SK-N-SH (cell line): Measurements from ENCODE around the gene CABLES2.

Experiments
- EZH2phosphoT487 ChIP-seq: fragments of 200-600 bp; sonication (generic); IDR thresholded peaks from 2 replicates; pipeline ENCODE4 v1.6.1; 2017; ENCODE audit warnings: low read depth, mixed run types, mild to moderate bottlenecking, antibody characterized with exemption, moderate library complexity, borderline replicate concordance
- FOXM1 ChIP-seq: IDR thresholded peaks from 2 replicates; pipeline ENCODE4 v1.4.0; 2012; ENCODE audit warnings: low read depth, mild to moderate bottlenecking
- SIN3A ChIP-seq: IDR thresholded peaks from 2 replicates; pipeline ENCODE4 v1.6.1; 2012; ENCODE audit warnings: low read depth, mild to moderate bottlenecking, low read length, moderate library complexity, borderline replicate concordance
- SMC3 ChIP-seq: IDR thresholded peaks from 2 replicates; pipeline ENCODE4 v1.6.1; 2012; ENCODE audit warnings: low read depth, low read length, improper control_type of control experiment
- YY1 ChIP-seq: IDR thresholded peaks from 2 replicates; pipeline ENCODE4 v1.4.0; 2012; ENCODE audit warnings: low read depth, mild to moderate bottlenecking
- TF ChIP-seq, protein P1 (sequence below): IDR thresholded peaks from 2 replicates; pipeline ENCODE4 v1.4.0; 2012; ENCODE audit warnings: low read depth
- TF ChIP-seq, protein P2 (sequence below): fragments of 200-600 bp; sonication (generic); IDR thresholded peaks from 2 replicates; pipeline ENCODE4 v1.6.1; 2017; ENCODE audit warnings: antibody characterized with exemption, mild to moderate bottlenecking, moderate library complexity

DNA sequence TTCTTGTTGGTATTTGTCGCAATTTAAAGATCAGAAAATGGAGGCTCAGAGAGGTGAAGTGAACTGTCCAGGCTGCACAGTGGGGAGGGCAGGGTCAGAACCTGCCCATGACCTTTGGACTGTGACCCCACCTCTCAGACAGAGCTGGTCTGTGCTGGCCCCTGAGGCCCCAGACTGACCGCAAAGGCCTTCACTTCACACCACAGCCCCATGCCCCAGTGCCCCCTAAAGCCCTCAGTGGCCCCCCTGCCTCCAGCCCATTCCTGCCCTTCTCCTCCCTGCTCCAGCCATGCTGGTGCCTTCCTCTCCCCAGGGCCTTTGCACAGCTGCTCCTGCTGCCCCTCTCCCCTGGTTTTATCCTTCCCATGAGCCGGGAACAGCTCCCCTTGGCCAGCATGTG, 29.6 kb upstream of the CABLES2 start:
- TF ChIP-seq, protein P1, sequence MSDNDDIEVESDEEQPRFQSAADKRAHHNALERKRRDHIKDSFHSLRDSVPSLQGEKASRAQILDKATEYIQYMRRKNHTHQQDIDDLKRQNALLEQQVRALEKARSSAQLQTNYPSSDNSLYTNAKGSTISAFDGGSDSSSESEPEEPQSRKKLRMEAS, result no peak
- TF ChIP-seq YY1, result no peak
- TF ChIP-seq, protein P2, sequence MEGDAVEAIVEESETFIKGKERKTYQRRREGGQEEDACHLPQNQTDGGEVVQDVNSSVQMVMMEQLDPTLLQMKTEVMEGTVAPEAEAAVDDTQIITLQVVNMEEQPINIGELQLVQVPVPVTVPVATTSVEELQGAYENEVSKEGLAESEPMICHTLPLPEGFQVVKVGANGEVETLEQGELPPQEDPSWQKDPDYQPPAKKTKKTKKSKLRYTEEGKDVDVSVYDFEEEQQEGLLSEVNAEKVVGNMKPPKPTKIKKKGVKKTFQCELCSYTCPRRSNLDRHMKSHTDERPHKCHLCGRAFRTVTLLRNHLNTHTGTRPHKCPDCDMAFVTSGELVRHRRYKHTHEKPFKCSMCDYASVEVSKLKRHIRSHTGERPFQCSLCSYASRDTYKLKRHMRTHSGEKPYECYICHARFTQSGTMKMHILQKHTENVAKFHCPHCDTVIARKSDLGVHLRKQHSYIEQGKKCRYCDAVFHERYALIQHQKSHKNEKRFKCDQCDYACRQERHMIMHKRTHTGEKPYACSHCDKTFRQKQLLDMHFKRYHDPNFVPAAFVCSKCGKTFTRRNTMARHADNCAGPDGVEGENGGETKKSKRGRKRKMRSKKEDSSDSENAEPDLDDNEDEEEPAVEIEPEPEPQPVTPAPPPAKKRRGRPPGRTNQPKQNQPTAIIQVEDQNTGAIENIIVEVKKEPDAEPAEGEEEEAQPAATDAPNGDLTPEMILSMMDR, result no peak
- no peak for TF ChIP-seq SMC3
- TF ChIP-seq SIN3A, result no peak
- no peak for TF ChIP-seq FOXM1
- TF ChIP-seq EZH2phosphoT487, result no peak
